HG03354 (cell line): ENCODE data around the gene AUTS2.

Experiments
- ATAC-seq: cut with Tn5 transposase; IDR thresholded peaks from one replicate; pipeline ENCODE4 v1.9.1; 2021; ENCODE audit warnings: mild to moderate bottlenecking; ENCODE audit not compliant: unreplicated experiment, poor library complexity, severe bottlenecking

Gene AUTS2

GRCh38 chr7:69652947-69653701 lies 54.8 kb downstream of the AUTS2 start:
- no peak for ATAC-seq

- ATAC-seq = no peak
Measured at GRCh38 chr7:69653806-69654205, 55.5 kb downstream of the AUTS2 start.

GRCh38 chr7:69654381-69654780 lies 56.1 kb downstream of the AUTS2 start:
- no peak for ATAC-seq

GRCh38 chr7:69654849-69655707 lies 56.8 kb downstream of the AUTS2 start:
- no peak for ATAC-seq

- ATAC-seq = no peak
Measured at GRCh38 chr7:69656077-69656476, 57.8 kb downstream of the AUTS2 start.

- ATAC-seq = no peak
Measured at GRCh38 chr7:69656890-69657289, 58.6 kb downstream of the AUTS2 start.

GRCh38 chr7:69657331-69657730 lies 59.1 kb downstream of the AUTS2 start:
- no peak for ATAC-seq

- ATAC-seq = no peak
Measured at GRCh38 chr7:69657985-69658384, 59.7 kb downstream of the AUTS2 start.

- no peak for ATAC-seq
Measured at GRCh38 chr7:69659983-69660382, 61.7 kb downstream of the AUTS2 start.

- ATAC-seq = no peak
Measured at GRCh38 chr7:69661342-69661741, 63.1 kb downstream of the AUTS2 start.

GRCh38 chr7:69663911-69664832 lies 65.9 kb downstream of the AUTS2 start:
- peak; percentile 77 for ATAC-seq

GRCh38 chr7:69665369-69665768 lies 67.1 kb downstream of the AUTS2 start:
- no peak for ATAC-seq

GRCh38 chr7:69668339-69668870 lies 70.1 kb downstream of the AUTS2 start:
- ATAC-seq = no peak

GRCh38 chr7:69670701-69671100 lies 72.4 kb downstream of the AUTS2 start:
- ATAC-seq = no peak

- ATAC-seq = no peak
Measured at GRCh38 chr7:69673074-69673473, 74.8 kb downstream of the AUTS2 start.

- ATAC-seq = peak; percentile 80
Measured at GRCh38 chr7:69674701-69675182, 76.5 kb downstream of the AUTS2 start.

- ATAC-seq = no peak
Measured at GRCh38 chr7:69676247-69676646, 78.0 kb downstream of the AUTS2 start.

GRCh38 chr7:69677054-69677852 lies 79.0 kb downstream of the AUTS2 start:
- peak; percentile 50 for ATAC-seq
